Activated CD4-positive, alpha-beta T cell treated with anti-CD3 and anti-CD28 coated beads, Interleukin-2, amount 10 ng/mL, durations not matched to agents 7 days and 5 days (primary cell): ENCODE results near the gene KPNA2. TPM values are rescaled to one million over a fixed set of nuclear protein-coding genes. Genes with fewer than 3 reads are reported as not detected.
"Not testable (repeated sequence)": the region's sequence is repeated elsewhere in the genome, so short reads cannot be mapped to it uniquely, and the experiment has no call there.

ENCODE experiments used
- CTCF ChIA-PET: fragments of 350-600 bp; sonication (Branson Sonifier 250); formaldehyde crosslinking; loops from one replicate; lab custom pipeline; 2021; ENCODE audit warnings: antibody characterized with exemption; lab: Charles Lee
- POLR2A ChIA-PET: fragments of 350-600 bp; sonication (Branson Sonifier 250); formaldehyde crosslinking; loops from one replicate; lab custom pipeline; 2021; ENCODE audit warnings: antibody characterized with exemption; lab: Charles Lee
- DNase-seq: peaks from one replicate; pipeline ENCODE4 v3.0.0-alpha.2; 2020
- H3K27ac Mint-ChIP-seq: one replicate; pipeline ENCODE4 v1.8.0; 2021; ENCODE audit warnings: mild to moderate bottlenecking, moderate library complexity, mixed read lengths
- H3K27me3 Mint-ChIP-seq: one replicate; pipeline ENCODE4 v1.8.0; 2021; ENCODE audit warnings: mixed read lengths
- H3K36me3 Mint-ChIP-seq: one replicate; pipeline ENCODE4 v1.8.0; 2021; ENCODE audit warnings: low read depth, mixed read lengths
- H3K4me1 Mint-ChIP-seq: one replicate; pipeline ENCODE4 v1.8.0; 2021; ENCODE audit warnings: mixed read lengths
- H3K4me3 Mint-ChIP-seq: one replicate; pipeline ENCODE4 v1.8.0; 2021; ENCODE audit warnings: mild to moderate bottlenecking, moderate library complexity, mixed read lengths
- H3K9me3 Mint-ChIP-seq: one replicate; pipeline ENCODE4 v1.8.0; 2021; ENCODE audit warnings: mixed read lengths
- total RNA-seq, 2 experiments: library from RNA; stranded (reverse); gene quantifications; one replicate each; pipeline ENCODE4 v1.2.3, GENCODE V29; 2021

KPNA2 gene
- total RNA-seq, 2 experiments from 2014 or later, result 265 to 292 TPM

- POLR2A ChIA-PET, H3K4me3 Mint-ChIP-seq, H3K27me3 Mint-ChIP-seq, H3K27ac Mint-ChIP-seq, H3K9me3 Mint-ChIP-seq, DNase-seq: not testable (repeated sequence)
- CTCF ChIA-PET, result interaction anchor here (0.6 to 1.5 kb wide), 4 partner anchors 19 to 1271 kb away, joined by 3 to 4 read pairs (median 3); no protein-coding TSS in a partner anchor
- H3K4me1 Mint-ChIP-seq, result peaks cover 20% of the 10 kb centered on the region
- peaks cover 17% of the 10 kb centered on the region for H3K36me3 Mint-ChIP-seq
Measured at GRCh38 chr17:68051321-68052312, 16.1 kb downstream of the KPNA2 start.

GRCh38 chr17:68052810-68053209, 17.3 kb downstream of the KPNA2 start:
- no peak overlapping the region for H3K27ac Mint-ChIP-seq
- H3K27me3 Mint-ChIP-seq, result peaks cover 1% of the 10 kb centered on the region
- peaks cover 25% of the 10 kb centered on the region for H3K4me1 Mint-ChIP-seq
- POLR2A ChIA-PET, result no interaction called here
- no peak overlapping the region for H3K4me3 Mint-ChIP-seq
- CTCF ChIA-PET, result interaction anchor here (0.6 to 1.2 kb wide), 2 partner anchors 35 to 304 kb away, joined by 3 read pairs; no protein-coding TSS in a partner anchor
- peaks cover 9% of the 10 kb centered on the region for H3K36me3 Mint-ChIP-seq
- no peaks in the 10 kb centered on the region for H3K9me3 Mint-ChIP-seq
- no peak for DNase-seq

- H3K36me3 Mint-ChIP-seq, result peaks cover 7% of the 10 kb centered on the region
- peaks cover 25% of the 10 kb centered on the region for H3K4me1 Mint-ChIP-seq
- H3K27me3 Mint-ChIP-seq, result peaks cover 1% of the 10 kb centered on the region
- no peak overlapping the region for H3K4me3 Mint-ChIP-seq
- ChIA-PET CTCF (interaction anchor here (0.7 to 1.0 kb wide), 2 partner anchors 16 to 69 kb away, joined by 3 read pairs; no protein-coding TSS in a partner anchor), POLR2A (no interaction called here)
- H3K9me3 Mint-ChIP-seq, result no peaks in the 10 kb centered on the region
- H3K27ac Mint-ChIP-seq, result no peak overlapping the region
- no peak for DNase-seq
Measured at GRCh38 chr17:68053231-68054013, 17.9 kb downstream of the KPNA2 start.

- Mint-ChIP-seq H3K27ac (no peak overlapping the region), H3K36me3 (peaks cover 1% of the 10 kb centered on the region), H3K4me3 (no peak overlapping the region), H3K27me3 (peaks cover 4% of the 10 kb centered on the region), H3K9me3 (no peaks in the 10 kb centered on the region), H3K4me1 (peaks cover 23% of the 10 kb centered on the region)
- CTCF ChIA-PET, result interaction anchor here (1.0 kb wide), 1 partner anchor 17 kb away, joined by 3 read pairs; no protein-coding TSS in a partner anchor
- no peak for DNase-seq
- POLR2A ChIA-PET, result no interaction called here
Measured at GRCh38 chr17:68054296-68054900, 18.9 kb downstream of the KPNA2 start.

- ChIA-PET CTCF (interaction anchor here (0.7 to 1.5 kb wide), 4 partner anchors 20 to 1092 kb away, joined by 3 to 7 read pairs (median 4); no protein-coding TSS in a partner anchor), POLR2A (no interaction called here)
- no peaks in the 10 kb centered on the region for H3K9me3 Mint-ChIP-seq
- H3K4me1 Mint-ChIP-seq, result peaks cover 21% of the 10 kb centered on the region
- no peak overlapping the region for H3K27ac Mint-ChIP-seq
- H3K4me3 Mint-ChIP-seq, result no peak overlapping the region
- peak; percentile 59 for DNase-seq
- no peaks in the 10 kb centered on the region for H3K36me3 Mint-ChIP-seq
- peaks cover 4% of the 10 kb centered on the region for H3K27me3 Mint-ChIP-seq
Measured at GRCh38 chr17:68057531-68057952, 22.0 kb downstream of the KPNA2 start.

- Mint-ChIP-seq H3K4me3 (no peak overlapping the region), H3K9me3 (no peaks in the 10 kb centered on the region), H3K36me3 (no peaks in the 10 kb centered on the region), H3K27me3 (peaks cover 6% of the 10 kb centered on the region), H3K4me1 (peaks cover 10% of the 10 kb centered on the region), H3K27ac (no peak overlapping the region)
- ChIA-PET CTCF (interaction anchor here (0.6 to 1.1 kb wide), 2 partner anchors 398 to 426 kb away, joined by 3 read pairs; partner anchors contain the start of gene WIPI1), POLR2A (no interaction called here)
- no peak for DNase-seq
Measured at GRCh38 chr17:68060336-68060735, 24.8 kb downstream of the KPNA2 start.

GRCh38 chr17:68061512-68062313, 26.2 kb downstream of the KPNA2 start:
- no peak for DNase-seq
- Mint-ChIP-seq H3K36me3 (no peaks in the 10 kb centered on the region), H3K27me3 (peaks cover 5% of the 10 kb centered on the region), H3K27ac (no peak overlapping the region), H3K9me3 (no peaks in the 10 kb centered on the region), H3K4me1 (peaks cover 9% of the 10 kb centered on the region), H3K4me3 (no peak overlapping the region)
- ChIA-PET POLR2A (no interaction called here), CTCF (interaction anchor here (1.0 to 1.3 kb wide), 2 partner anchors 12 to 73 kb away, joined by 3 read pairs; no protein-coding TSS in a partner anchor)

- CTCF ChIA-PET, DNase-seq, H3K9me3 Mint-ChIP-seq, H3K27me3 Mint-ChIP-seq, H3K36me3 Mint-ChIP-seq, H3K27ac Mint-ChIP-seq, H3K4me3 Mint-ChIP-seq, H3K4me1 Mint-ChIP-seq, POLR2A ChIA-PET: not testable (repeated sequence)
Measured at GRCh38 chr17:68065366-68065765, 29.8 kb downstream of the KPNA2 start.

- POLR2A ChIA-PET, H3K27me3 Mint-ChIP-seq, H3K4me1 Mint-ChIP-seq, DNase-seq, CTCF ChIA-PET, H3K9me3 Mint-ChIP-seq, H3K27ac Mint-ChIP-seq, H3K36me3 Mint-ChIP-seq, H3K4me3 Mint-ChIP-seq: not testable (repeated sequence)
Measured at GRCh38 chr17:68068512-68068911, 33.0 kb downstream of the KPNA2 start.

GRCh38 chr17:68070582-68071444, 35.3 kb downstream of the KPNA2 start:
- DNase-seq, H3K9me3 Mint-ChIP-seq, H3K36me3 Mint-ChIP-seq, H3K4me3 Mint-ChIP-seq, H3K4me1 Mint-ChIP-seq, POLR2A ChIA-PET, CTCF ChIA-PET, H3K27ac Mint-ChIP-seq, H3K27me3 Mint-ChIP-seq: not testable (repeated sequence)

GRCh38 chr17:68074279-68074678, 38.7 kb downstream of the KPNA2 start:
- Mint-ChIP-seq H3K36me3 (no peaks in the 10 kb centered on the region), H3K27ac (no peak overlapping the region)
- POLR2A ChIA-PET, result interaction anchor here (0.6 kb wide), 1 partner anchor 32 kb away, joined by 5 read pairs; no protein-coding TSS in a partner anchor

More at GRCh38 chr17:68074279-68074678, 38.7 kb downstream of the KPNA2 start:
- no peak for DNase-seq
- H3K27me3 Mint-ChIP-seq, result peaks cover 6% of the 10 kb centered on the region
- H3K4me1 Mint-ChIP-seq, result no peaks in the 10 kb centered on the region
- CTCF ChIA-PET, result interaction anchor here (0.6 to 1.0 kb wide), 3 partner anchors 13 to 231 kb away, joined by 3 read pairs; no protein-coding TSS in a partner anchor
- H3K9me3 Mint-ChIP-seq, result no peaks in the 10 kb centered on the region
- H3K4me3 Mint-ChIP-seq, result no peak overlapping the region
